Mesenchymal stem cell (in vitro differentiated cells and primary cell): Measurements from ENCODE around the gene COL4A5.

ENCODE experiments used
- DNase-seq: peaks from one replicate; pipeline ENCODE4 v3.0.0-alpha.2; 2013
- H2AFZ ChIP-seq: one replicate; pipeline ENCODE4 v1.6.1; 2013; ENCODE audit warnings: low read depth, mild to moderate bottlenecking, control low read depth, inconsistent platforms, low read length, moderate library complexity
- H2AK5ac ChIP-seq: 2 replicates; pipeline ENCODE4 v1.6.1; 2013; ENCODE audit warnings: low read length, moderate library complexity, mild to moderate bottlenecking, inconsistent platforms; ENCODE audit not compliant: severe bottlenecking
- H2BK120ac ChIP-seq: one replicate; pipeline ENCODE4 v1.6.1; 2013; ENCODE audit warnings: low read depth, mild to moderate bottlenecking, inconsistent platforms, low read length, moderate library complexity
- H2BK12ac ChIP-seq, 2 experiments: one replicate each; pipeline ENCODE4 v1.6.1; 2013; ENCODE audit warnings: inconsistent platforms in 2 of 2, low read length in 2 of 2, mild to moderate bottlenecking in 2 of 2, moderate library complexity in 2 of 2, control low read depth in 1 of 2
- H2BK15ac ChIP-seq: one replicate; pipeline ENCODE4 v1.6.1; 2013; ENCODE audit warnings: mild to moderate bottlenecking, low read depth, inconsistent platforms; ENCODE audit not compliant: poor library complexity, severe bottlenecking
- H2BK5ac ChIP-seq: 2 replicates; pipeline ENCODE4 v1.6.1; 2013; ENCODE audit warnings: low read depth, mild to moderate bottlenecking, low read length, control low read depth, inconsistent platforms; ENCODE audit not compliant: poor library complexity, severe bottlenecking
- H3K14ac ChIP-seq, 2 experiments: one replicate each; pipeline ENCODE4 v1.6.1; 2013; ENCODE audit warnings: inconsistent platforms in 2 of 2, low read length in 2 of 2, control low read depth in 1 of 2, mild to moderate bottlenecking in 1 of 2, moderate library complexity in 1 of 2
- H3K18ac ChIP-seq, 2 experiments: one replicate each; pipeline ENCODE4 v1.6.1; 2013; ENCODE audit warnings: inconsistent platforms in 2 of 2, low read length in 2 of 2, control low read depth in 1 of 2, low read depth in 1 of 2, mild to moderate bottlenecking in 1 of 2
- H3K23ac ChIP-seq, 2 experiments: one replicate each; pipeline ENCODE4 v1.6.1; 2013; ENCODE audit warnings: inconsistent platforms in 2 of 2, low read length in 2 of 2, mild to moderate bottlenecking in 2 of 2, moderate library complexity in 2 of 2, control low read depth in 1 of 2
- H3K27ac ChIP-seq: 2 replicates; pipeline ENCODE4 v1.5.1; 2013; ENCODE audit warnings: mild to moderate bottlenecking, moderate library complexity, low read length, control low read depth, inconsistent platforms; ENCODE audit not compliant: poor library complexity, severe bottlenecking
- H3K27me3 ChIP-seq, 2 experiments: 2 replicates each; pipeline versions ENCODE4 v1.6.1 to v1.7.0; 2013; ENCODE audit warnings: low read length in 2 of 2, mild to moderate bottlenecking in 2 of 2, moderate library complexity in 2 of 2, control low read depth in 1 of 2, inconsistent platforms in 1 of 2; ENCODE audit not compliant: control insufficient read depth in 1 of 2, insufficient read depth in 1 of 2
- H3K36me3 ChIP-seq, 2 experiments: 2 replicates each; pipeline versions ENCODE4 v1.6.1 to v1.7.0; 2013; ENCODE audit warnings: low read length in 2 of 2, control low read depth in 1 of 2, inconsistent platforms in 1 of 2, low read depth in 1 of 2, mild to moderate bottlenecking in 1 of 2; ENCODE audit not compliant: insufficient read depth in 2 of 2, control insufficient read depth in 1 of 2
- H3K4ac ChIP-seq, 2 experiments: one replicate each; pipeline ENCODE4 v1.6.1; 2013; ENCODE audit warnings: inconsistent platforms in 2 of 2, low read length in 2 of 2, mild to moderate bottlenecking in 2 of 2, moderate library complexity in 2 of 2, control low read depth in 1 of 2, low read depth in 1 of 2
- H3K4me1 ChIP-seq: 2 replicates; pipeline ENCODE4 v1.6.1; 2013; ENCODE audit warnings: low read depth, low read length, control low read depth; ENCODE audit not compliant: control insufficient read depth, insufficient read depth
- H3K4me2 ChIP-seq: 2 replicates; pipeline ENCODE4 v1.6.1; 2013; ENCODE audit warnings: low read length, mild to moderate bottlenecking, inconsistent platforms; ENCODE audit not compliant: poor library complexity, severe bottlenecking
- H3K4me3 ChIP-seq, 2 experiments: 2 replicates each; pipeline versions ENCODE4 v1.5.1 to v1.7.0; 2013; ENCODE audit warnings: low read length in 2 of 2, mild to moderate bottlenecking in 2 of 2, control low read depth in 1 of 2, low read depth in 1 of 2; ENCODE audit not compliant: insufficient read depth in 1 of 2
- H3K79me1 ChIP-seq: replicated peaks from 2 replicates; pipeline ENCODE4 v1.6.1; 2013; ENCODE audit warnings: mild to moderate bottlenecking, control low read depth, low read length, inconsistent platforms; ENCODE audit not compliant: poor library complexity, severe bottlenecking
- H3K9ac ChIP-seq: 2 replicates; pipeline ENCODE4 v1.7.0; 2013; ENCODE audit warnings: mild to moderate bottlenecking, low read length, moderate library complexity
- H3K9me3 ChIP-seq: 2 replicates; pipeline ENCODE4 v1.7.0; 2013; ENCODE audit warnings: mild to moderate bottlenecking, low read length; ENCODE audit not compliant: control insufficient read depth
- H4K8ac ChIP-seq: one replicate; pipeline ENCODE4 v1.6.1; 2013; ENCODE audit warnings: inconsistent platforms, mild to moderate bottlenecking, low read length, moderate library complexity
- H4K91ac ChIP-seq: one replicate; pipeline ENCODE4 v1.6.1; 2013; ENCODE audit warnings: mild to moderate bottlenecking, low read length, inconsistent platforms
- WGBS: methylation state at CpG from one replicate; pipeline ENCODE4 v1.1.7; 2013; ENCODE audit warnings: mixed read lengths; 5-methylcytosine and 5-hydroxymethylcytosine counted together

The COL4A5 gene

GRCh38 chrX:108731153-108731552, 291.5 kb downstream of the COL4A5 start:
- no peaks in the 10 kb centered on the region for H3K79me1 ChIP-seq

GRCh38 chrX:108732630-108733321, 293.1 kb downstream of the COL4A5 start:
- DNase-seq = no peak
- Histone ChIP-seq H3K27me3 (peaks cover 58 to 87% of the 10 kb centered on the region in 2 experiments), H3K23ac (no peak overlapping the region), H3K4me2 (no peak overlapping the region), H3K18ac (no peak overlapping the region), H3K36me3 (no peaks in the 10 kb centered on the region), H3K4ac (no peak overlapping the region), H3K4me3 (no peak overlapping the region), H3K14ac (no peak overlapping the region), H2AK5ac (no peak overlapping the region), H2AFZ (no peak overlapping the region), H3K4me1 (peaks cover 15% of the 10 kb centered on the region), H2BK15ac (no peak overlapping the region), H4K91ac (no peak overlapping the region), H4K8ac (no peak overlapping the region), H3K27ac (no peak overlapping the region), H2BK120ac (no peak overlapping the region), H3K79me1 (no peaks in the 10 kb centered on the region), H2BK5ac (no peak overlapping the region), H3K9ac (no peak overlapping the region), H3K9me3 (peaks cover 2% of the 10 kb centered on the region), H2BK12ac (no peak overlapping the region)
- 11% methylated on average over 39 of the region's 39 CpGs for WGBS

More at GRCh38 chrX:108731153-108731552, 291.5 kb downstream of the COL4A5 start:
- no peak overlapping the region for H3K27ac ChIP-seq
- no peak overlapping the region for H3K18ac ChIP-seq
- no peak overlapping the region for H2BK15ac ChIP-seq
- H3K14ac ChIP-seq = no peak overlapping the region
- peaks cover 2% of the 10 kb centered on the region for H3K9me3 ChIP-seq
- WGBS = 10% methylated on average over 1 of the region's 2 CpGs
- H2BK120ac ChIP-seq = no peak overlapping the region
- peaks cover 44 to 78% of the 10 kb centered on the region in 2 experiments for H3K27me3 ChIP-seq
- H2BK5ac ChIP-seq = no peak overlapping the region
- H2BK12ac ChIP-seq = no peak overlapping the region
- H3K4ac ChIP-seq = no peak overlapping the region
- DNase-seq = no peak
- no peak overlapping the region for H2AFZ ChIP-seq
- no peaks in the 10 kb centered on the region for H3K36me3 ChIP-seq
- no peak overlapping the region for H3K4me3 ChIP-seq
- H2AK5ac ChIP-seq = no peak overlapping the region
- peaks cover 5% of the 10 kb centered on the region for H3K4me1 ChIP-seq
- no peak overlapping the region for H3K23ac ChIP-seq
- no peak overlapping the region for H3K4me2 ChIP-seq
- H3K9ac ChIP-seq = no peak overlapping the region
- no peak overlapping the region for H4K91ac ChIP-seq
- no peak overlapping the region for H4K8ac ChIP-seq

- Histone ChIP-seq H2BK5ac (no peak overlapping the region), H2AK5ac (no peak overlapping the region), H3K4ac (no peak overlapping the region), H3K79me1 (no peaks in the 10 kb centered on the region), H3K9ac (no peak overlapping the region), H3K9me3 (peaks cover 2% of the 10 kb centered on the region), H3K36me3 (no peaks in the 10 kb centered on the region), H2BK15ac (no peak overlapping the region), H2BK12ac (no peak overlapping the region), H3K18ac (no peak overlapping the region), H4K91ac (no peak overlapping the region), H3K23ac (no peak overlapping the region), H3K4me2 (no peak overlapping the region), H4K8ac (no peak overlapping the region), H3K4me1 (peaks cover 15% of the 10 kb centered on the region), H3K14ac (no peak overlapping the region), H2AFZ (no peak overlapping the region), H3K4me3 (no peak overlapping the region), H2BK120ac (no peak overlapping the region), H3K27me3 (peaks cover 63 to 81% of the 10 kb centered on the region in 2 experiments), H3K27ac (no peak overlapping the region)
- no peak for DNase-seq
- WGBS = 77% methylated on average over 7 of the region's 7 CpGs
These were observed 294.8 kb downstream of the COL4A5 start for GRCh38 chrX:108734426-108734825.

- Histone ChIP-seq H4K8ac (no peak overlapping the region), H3K36me3 (no peaks in the 10 kb centered on the region), H3K79me1 (no peaks in the 10 kb centered on the region), H4K91ac (no peak overlapping the region), H3K18ac (no peak overlapping the region), H3K4me1 (peaks cover 15% of the 10 kb centered on the region), H3K4ac (no peak overlapping the region), H3K4me3 (no peak overlapping the region), H3K27ac (no peak overlapping the region), H3K9me3 (peaks cover 2% of the 10 kb centered on the region), H3K9ac (no peak overlapping the region), H3K23ac (no peak overlapping the region), H2BK12ac (no peak overlapping the region), H2AK5ac (no peak overlapping the region), H3K4me2 (peak overlapping the region; percentile 78), H3K27me3 (peaks cover 63 to 77% of the 10 kb centered on the region in 2 experiments), H2BK120ac (no peak overlapping the region), H2BK15ac (no peak overlapping the region), H2BK5ac (no peak overlapping the region), H3K14ac (no peak overlapping the region), H2AFZ (no peak overlapping the region)
- DNase-seq = no peak
- WGBS = 39% methylated on average over 31 of the region's 36 CpGs
These were observed 295.5 kb downstream of the COL4A5 start for GRCh38 chrX:108735091-108735678.
